ENCODE measurements around the gene ENOX1.

- TF ChIP-seq CTCF (IDR thresholded peaks at IDR 0.05) (no peak), POLR2A (IDR thresholded peaks at IDR 0.05) (no peak), POLR2AphosphoS5 (IDR thresholded peaks at IDR 0.05) (no peak), EP300 (IDR thresholded peaks at IDR 0.05) (no peak)
These were observed 120.4 kb downstream of the ENOX1 start for GRCh38 chr13:43666403-43666802.
